ENCODE measurements around the gene TCF7.

The TCF7 gene

DNA sequence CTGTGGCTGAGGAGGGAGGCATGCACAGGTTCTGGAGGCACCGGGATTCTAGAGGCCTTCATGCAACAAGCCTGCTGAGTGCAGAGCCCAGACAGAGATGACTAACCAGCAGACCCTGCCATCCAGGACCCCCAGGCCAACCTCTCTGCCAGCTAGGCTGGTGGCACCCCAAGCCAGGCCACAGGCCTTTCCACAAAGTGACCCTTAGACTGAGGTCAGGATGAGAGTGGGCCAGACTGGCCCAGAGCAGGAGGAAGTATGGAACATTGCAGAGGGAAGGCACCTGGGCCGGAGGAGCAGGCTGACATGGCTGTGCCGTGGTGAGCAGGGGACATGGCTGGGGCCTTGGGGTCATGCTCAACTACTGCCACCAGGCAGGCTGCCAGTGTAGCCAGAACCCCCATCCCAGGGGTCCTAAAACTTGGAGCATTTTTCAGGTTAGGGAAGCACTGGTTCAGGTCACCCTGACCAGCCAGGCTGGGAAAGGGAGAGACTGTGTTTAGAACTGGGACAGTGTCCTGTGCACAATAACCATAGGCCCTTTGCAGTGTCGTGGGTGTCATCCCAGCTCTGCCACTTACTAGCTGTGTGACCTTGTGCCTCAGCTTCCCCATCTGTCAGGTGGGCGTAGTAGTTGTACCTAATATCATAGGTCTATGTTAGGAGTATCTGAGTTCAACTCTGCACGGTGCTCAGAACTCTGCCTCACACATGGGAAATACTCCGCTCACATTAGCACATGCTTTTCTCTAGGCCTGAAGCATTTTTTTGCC lies 17.3 kb downstream of the TCF7 start:
- no peak for DNase-seq

DNA sequence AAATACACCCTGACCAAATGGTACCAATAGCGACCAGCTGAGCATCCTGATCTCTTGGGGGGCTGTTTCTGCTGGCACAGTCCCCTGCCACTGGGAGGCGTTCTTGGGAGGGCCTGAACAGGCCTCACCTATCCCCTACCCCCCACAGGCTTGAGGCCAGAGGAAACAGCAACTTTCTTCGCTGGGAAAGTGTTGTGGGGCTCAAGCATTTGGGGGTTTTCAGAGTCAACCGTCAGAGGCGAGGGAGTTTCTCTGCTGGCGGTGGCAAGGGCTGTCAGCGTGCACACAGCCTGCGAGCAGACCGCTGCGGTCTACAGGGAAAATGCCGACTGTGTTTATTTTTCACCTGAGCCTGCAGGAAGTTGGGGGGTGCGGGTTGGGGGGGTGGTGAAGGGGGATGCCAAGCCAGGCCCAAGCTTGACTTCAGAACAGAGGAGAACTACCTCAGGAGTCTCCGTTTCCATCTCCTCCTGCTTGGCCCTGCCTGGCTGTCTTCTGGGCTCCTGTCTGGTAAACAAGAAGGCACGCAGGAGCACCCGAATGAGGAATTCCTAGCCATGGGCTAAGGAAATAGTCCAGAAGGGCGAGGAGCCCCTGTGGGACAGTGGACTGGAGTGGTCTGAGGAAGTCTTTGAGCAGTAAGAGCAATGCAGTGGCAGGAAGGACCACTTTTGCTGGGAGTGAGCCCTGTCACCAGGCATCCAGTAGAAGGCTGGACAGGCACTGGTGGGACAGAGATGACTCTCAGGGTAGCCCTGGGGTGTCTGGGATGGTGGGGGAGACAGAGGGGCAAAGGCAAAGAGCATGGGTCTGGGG lies 18.1 kb downstream of the TCF7 start:
- peak; percentile 81 for DNase-seq

DNA sequence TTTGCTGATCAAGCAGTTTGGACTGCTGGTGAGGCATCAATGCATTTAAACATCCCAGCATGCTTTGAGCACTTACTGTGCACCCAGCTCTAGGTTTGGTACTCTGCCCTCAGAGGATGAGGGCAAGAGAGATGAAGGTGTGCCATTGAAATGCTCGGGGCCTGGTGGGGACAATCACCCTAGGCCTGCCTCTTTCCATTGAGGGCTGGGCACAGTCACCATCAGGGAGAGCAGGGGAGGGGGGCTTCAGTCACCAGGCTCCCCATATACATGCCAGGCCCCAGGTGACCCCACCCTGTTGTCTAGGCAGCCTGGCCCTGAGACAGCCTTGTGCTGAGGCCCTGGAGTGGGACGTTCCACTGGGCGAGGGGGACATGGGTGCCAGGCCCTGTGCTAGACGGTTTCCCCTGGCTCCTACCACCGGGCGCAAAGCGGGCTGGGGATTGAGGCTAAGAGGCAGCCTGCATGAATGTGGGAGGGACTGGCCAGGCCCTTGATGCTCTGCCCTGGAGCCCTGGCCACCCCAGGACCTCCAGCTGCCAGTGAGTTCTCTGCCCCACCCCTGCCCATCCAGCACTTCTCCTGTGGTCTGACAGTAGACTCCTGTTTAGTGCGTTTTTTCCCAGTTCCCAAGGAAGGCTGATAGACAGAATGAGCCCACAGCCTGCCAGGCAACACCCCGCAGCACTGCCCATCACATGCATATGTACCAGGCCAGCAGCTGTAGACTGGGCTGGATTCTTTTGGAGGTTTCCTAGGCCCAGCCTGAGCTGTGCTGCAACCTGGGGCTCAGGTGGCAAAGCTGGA lies 18.9 kb downstream of the TCF7 start:
- peak; percentile 10 for DNase-seq

DNA sequence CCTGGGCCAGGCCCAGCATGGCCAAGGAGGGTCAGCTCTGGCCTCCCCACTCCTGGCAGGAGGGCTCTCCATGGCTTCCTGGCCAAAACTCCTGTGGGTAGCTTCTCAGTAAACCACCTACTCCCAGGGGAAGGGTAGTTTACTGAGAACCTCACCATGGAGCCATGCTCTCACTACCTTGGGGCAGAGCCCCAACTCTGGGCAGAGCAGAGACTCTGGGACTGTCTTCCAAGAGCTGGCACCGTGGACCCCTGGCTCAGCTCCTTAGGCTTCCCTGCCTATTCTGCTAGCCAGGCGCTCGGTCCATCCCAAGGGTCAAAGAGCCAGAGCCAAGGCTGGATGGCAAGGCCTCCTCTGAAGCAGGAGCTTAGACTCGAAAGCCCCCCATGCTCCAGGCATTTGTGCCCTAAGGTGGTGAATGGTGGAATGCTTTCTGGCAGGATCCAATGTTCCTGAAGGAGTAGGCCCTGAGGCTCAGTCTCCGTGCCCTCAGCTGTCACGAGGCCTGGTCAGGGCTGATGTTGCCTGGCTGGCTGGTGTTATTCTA lies 19.6 kb downstream of the TCF7 start:
- DNase-seq, result peak; percentile 1

DNA sequence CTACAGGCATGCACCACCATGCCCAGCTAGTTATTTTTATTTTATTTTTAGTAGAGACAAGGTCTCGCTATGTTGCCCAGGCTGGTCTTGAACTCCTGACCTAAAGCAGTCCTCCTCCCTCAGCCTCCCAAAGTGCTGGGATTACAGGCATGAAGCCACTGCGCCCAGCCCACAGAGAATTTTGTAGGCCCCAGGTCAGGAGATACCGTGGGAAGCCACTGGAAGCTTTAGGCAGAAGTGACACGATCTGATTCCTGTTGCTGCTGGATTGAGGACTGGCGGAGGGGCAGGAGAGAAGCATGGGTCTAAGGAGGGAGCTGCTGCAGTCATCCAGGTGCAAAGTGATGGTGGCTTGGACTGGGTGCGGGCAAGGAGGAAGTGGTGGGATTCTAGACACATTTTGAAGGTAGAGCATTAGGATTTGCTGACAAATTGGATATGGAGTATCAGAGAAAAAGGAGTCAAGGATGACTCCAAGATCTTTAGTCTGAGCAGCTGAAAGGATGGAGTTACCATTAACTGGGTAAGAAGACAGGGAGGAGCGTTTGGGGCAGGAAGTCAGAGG lies 20.7 kb downstream of the TCF7 start:
- no peak for DNase-seq

DNA sequence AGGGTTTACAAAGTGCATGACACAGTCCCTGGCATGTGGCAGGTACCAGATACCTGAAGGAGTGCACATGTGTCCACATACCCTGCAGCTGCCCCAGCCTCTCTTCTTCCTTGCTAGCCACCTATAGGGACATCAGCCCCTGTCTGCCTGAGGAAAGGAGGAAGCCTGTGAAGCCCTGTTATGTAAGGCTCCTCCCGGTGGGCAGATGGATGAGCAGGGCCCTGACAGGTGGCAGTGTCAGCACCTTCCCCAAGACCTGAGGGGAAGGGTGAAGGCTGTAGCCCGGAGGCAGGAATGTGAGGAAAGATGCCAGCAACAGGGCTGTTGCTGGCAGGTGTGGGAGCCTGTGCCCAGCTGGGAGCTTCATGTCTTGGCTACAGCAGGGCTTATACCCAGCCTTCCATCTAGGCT lies 21.7 kb downstream of the TCF7 start:
- no peak for DNase-seq

DNA sequence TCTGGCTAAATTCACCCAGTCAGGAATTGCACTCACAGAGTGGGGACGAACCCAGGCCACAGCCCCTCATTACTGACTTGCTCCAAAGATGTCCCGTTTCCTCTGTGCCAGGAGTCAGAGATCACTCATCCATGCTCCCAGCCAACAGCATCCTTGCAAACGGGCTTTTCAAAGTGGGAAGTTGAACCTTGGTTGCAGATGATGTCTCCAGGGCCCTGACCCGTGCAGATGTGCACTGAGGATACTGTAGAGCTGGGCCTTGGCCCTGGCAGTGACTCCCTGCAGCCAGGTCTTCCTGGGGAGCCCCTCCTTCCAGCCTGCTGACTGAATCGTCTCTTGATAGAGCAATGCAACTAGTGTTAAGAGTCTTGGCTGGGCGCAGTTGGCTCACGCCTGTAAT lies 22.3 kb downstream of the TCF7 start:
- DNase-seq, result no peak

DNA sequence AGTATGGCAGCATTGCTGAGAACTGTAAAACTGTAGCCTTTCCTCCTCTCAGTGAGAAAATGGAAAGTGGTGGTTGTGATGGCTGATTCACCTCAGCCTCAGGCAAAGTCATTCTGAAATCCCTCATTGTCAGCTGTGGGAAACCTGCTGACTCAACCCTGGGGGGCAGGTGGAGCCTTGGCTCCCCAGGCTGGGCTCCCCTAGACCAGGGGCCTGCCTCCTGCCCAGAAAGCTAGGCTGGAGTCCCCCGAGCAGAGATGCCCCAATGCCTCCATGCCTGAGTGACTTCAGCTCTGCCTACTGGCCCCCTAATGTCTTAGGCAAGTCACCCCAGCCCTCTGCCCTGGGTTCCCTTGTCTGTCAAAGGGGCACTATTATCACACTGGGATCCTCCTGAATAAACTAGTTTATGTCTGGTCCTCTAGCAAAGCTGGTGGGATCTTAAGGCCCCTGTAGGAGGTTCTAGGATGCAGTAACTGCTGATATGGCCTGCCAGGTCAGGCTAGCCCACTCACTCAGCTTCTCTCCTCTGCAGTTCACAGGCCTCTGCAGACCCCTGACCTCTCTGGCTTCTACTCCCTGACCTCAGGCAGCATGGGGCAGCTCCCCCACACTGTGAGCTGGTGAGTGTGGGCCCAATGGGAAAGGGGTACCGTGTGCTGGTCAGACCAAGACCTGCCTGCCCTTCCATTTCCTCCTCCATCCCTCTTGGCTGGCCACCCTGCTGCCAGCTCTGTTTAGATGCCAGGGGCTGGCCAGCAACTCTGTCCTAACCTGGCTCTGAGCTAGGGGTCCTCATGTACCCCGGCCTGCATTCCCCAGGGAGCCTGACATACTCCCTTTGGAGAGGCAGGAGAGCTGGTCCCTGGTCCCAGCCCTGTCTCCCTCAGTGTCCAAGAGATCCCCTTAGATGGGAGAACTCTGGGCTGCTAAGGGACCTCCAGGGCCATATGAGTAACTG lies 24.2 kb downstream of the TCF7 start:
- DNase-seq, result peak; percentile 84

DNA sequence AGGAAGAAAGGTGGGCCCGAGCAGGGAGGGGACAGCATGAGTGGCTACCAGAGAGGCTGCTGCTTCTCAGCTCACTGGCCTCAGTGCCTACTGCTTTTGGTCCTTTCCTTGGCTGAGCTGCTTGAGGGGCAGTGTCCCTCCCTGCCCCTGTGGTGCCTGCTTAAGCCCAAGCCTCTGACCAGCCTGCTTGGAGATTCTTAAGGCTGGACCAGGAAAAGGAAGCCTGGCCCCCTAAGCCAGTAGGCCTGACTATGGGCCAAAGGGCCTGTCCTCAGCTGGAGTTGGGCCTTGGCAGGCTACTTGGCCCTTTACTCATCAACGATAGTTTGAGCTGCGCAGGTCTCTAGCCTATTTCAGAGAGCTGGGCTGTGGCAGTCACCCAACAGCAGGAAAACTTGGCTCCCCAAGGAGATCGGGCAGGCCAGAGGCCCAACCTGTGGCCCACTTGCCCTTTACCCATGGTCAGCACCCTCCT lies 24.9 kb downstream of the TCF7 start:
- no peak for DNase-seq

DNA sequence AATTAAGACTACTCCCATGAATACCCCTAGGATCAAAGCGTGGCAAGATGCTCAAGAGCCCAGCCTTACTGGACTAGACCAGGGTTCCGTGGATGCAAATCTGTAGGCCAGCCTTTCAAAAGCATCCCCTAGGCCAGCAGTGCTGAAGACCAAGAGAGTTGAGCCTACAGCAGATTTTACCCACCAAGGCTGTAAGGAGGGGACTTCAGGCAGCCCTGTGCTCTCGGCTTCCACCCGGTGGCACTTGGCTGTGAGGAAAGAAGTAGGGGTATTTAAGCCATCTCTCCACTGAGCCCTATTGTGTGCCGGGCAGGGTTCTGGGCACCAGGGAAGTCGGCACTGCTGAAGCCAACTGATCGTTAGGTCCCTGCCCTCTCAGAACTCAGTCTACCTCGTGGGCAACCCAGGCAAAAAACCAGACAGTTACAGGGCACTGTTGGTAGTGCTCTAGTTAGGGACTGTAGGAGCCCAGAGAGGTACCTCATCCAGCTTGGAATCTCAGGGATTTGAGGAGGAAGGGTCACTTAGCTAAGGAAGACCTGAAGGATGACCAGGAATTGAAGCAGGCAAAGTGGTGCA lies 25.5 kb downstream of the TCF7 start:
- no peak for DNase-seq

DNA sequence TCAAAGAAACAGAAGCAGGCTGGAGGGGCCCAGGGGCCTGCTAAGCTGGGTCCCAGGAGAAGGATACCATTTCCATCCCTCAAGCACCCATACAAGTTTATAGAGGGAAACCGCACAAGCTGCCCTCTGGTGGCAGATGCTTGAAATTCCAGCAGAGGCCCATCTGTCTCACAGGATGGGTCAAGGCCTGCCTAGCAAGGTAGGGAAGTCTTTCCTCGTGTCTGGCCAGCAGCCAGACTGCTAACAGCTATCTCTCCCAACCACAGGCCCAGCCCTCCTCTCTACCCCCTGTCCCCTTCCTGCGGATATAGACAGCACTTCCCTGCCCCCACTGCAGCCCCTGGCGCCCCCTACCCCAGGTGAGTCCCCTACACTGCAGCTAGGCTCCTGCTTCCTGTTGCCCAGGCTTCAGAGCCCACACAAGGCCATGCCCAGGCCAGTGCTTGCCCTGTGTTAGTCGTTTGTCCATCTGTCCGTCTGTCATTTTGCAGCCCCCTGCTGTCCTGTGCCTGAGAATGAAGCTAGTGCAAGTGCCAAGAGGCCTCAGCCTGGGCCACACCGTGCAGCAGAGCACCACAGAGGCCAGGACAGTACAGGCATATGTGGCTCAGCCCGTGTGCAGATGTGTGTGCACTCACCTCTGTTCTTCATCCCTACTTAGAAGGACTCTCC lies 26.2 kb downstream of the TCF7 start:
- peak; percentile 77 for DNase-seq

DNA sequence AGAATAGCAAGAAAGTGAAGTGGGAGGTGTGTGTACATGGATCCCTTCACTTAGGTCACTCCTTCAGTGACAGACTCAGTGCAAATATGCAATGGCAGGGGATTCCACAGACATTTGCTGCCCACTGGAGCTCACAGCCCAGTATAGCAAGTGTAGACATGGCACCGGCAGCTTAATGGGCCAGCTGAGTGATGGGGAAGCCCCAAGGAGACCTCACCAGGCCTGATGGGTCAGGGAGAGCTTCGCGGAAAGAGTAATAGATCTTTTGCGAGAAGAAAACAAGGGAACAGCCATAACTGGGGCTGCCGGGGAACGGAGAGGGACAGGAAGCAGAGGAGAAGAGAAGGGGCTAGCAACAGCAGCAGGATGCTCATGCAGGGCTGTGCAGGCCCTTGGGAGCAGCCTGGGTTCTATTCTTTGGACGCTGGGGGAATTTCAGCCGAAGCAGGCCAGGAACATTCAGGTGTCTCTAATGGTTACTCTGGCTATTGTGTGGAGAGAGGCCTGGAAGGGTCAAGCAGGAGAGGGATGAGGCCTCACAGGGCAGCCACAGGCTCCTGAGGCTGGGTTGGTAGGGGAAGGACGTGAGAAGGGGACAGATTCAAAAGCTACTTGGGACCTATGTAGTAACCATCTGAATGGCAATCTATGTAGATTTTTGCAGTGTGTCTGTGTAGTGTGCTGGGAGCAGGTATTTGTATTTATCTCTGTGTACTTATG lies 27.0 kb downstream of the TCF7 start:
- no peak for DNase-seq

DNA sequence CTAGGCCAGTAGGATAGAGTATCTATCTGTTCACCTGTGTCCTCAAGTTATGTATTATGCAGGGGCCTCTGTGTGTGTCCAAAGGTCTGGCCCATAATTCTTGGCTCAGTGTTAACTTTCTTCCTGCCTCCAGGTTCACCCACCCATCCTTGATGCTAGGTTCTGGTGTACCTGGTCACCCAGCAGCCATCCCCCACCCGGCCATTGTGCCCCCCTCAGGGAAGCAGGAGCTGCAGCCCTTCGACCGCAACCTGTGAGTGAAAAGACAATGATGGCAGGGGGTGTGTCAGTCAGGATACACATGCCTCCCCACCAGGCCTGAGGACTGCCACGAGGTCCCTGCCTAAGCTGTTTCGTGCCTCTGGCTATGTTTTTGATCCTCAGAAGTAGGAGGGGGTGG lies 27.6 kb downstream of the TCF7 start:
- DNase-seq, result no peak

DNA sequence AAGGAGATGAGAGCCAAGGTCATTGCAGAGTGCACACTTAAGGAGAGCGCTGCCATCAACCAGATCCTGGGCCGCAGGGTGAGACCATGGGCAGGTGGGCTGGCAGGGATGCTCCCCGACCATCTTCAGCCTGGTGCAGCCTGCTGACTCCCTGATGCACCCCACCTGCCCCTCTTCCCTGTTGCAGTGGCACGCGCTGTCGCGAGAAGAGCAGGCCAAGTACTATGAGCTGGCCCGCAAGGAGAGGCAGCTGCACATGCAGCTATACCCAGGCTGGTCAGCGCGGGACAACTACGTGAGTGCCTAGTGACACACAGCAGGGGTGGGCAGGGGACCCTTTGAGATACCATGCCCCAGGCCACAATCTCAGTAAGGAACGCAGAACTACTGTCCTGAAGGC lies 28.3 kb downstream of the TCF7 start:
- DNase-seq, result no peak

DNA sequence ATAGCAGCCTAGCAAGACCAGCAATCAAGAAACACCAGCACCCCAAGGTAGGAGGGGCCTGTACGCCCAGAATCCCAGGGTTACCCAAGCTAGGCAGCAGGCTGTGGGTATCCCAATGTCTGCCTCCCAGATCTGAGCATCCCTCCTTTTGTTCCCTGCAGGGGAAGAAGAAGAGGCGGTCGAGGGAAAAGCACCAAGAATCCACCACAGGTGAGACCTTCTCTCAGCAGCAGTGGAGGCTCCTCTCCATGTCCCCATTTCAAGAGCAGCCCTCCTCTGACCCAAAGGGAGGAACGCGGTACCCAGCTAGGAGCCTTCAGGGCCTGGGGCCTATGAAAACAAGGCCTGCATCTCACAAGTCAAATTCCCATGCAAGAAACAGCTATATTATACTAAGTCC lies 28.9 kb downstream of the TCF7 start:
- no peak for DNase-seq

DNA sequence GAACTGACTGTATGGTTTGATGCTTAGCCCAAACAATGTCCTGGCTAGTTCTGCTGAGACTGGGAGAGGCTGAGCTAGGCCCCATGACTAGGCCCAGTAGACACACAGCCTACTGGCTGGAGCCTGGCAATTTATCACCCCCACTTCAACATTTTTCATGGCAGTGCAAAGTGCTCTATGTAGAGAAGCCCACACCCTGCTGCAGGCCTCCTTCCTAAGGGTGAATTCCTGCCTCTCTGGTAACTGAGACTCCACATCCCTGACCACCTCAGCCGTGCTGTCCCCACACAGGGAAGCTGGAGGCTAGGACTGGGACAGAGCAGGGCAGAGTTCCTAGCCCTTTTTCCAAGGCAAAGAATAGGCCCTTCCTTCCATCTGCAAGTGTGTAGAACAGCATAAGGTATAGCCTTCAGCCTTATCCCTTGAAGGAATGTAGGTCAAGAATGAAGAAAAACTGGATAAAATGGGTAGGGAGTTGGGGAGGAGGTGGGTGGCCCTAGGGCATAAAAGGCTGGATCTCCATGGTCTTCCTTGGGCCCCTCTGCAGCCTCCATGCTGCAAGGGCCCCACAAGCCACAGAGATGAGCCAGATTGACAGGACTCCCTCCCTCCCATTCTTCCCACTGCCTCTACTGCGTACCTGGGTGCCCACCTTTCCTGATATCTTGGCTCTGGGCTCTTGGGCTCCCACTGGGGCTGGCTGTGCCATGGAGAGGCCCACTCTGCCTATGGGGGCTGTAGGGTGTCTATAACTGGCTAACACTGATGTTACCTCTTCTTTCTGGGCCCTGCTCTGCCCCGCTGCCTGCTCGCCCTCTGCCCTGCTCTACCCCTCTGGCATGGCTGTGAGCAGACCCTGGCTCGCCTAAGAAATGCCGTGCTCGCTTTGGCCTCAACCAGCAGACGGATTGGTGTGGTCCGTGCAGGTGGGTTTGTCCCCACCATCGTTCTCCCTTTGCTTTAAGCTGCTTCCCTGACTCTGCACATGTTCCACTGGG lies 29.8 kb downstream of the TCF7 start:
- DNase-seq, result no peak

DNA sequence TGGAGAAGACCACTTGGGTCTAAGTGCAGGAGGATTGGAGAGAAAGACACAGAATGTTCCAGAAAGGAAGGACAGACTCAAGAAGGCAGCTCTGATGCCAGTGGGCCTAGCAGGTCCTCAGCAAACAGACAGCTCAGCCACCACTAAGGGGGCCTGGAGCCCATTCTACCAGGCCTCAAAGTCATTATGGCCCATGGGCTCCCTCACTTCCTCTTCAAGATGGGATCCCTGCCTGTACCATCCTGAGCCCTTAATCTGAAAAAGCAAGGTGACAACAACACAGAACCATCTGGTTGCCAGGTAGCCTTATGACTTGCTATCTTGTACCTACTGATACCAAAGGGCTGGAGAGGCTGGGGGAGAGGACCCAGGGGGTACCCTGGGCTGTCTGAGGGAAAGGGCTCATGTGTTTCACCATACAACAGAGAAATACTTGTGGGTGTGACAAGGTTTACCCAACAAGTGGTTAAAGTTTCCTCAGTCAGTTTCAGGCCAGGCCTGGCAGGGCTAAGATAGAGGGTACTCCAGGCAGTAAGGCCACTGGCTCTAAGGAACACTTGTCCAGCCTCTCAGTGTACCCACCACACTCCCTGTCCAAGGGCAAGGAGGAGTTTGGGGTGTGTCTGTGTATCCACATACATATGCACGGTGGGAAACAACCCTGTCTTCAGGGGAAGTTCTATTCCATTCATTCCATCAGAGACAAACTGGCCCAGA lies 30.7 kb downstream of the TCF7 start:
- DNase-seq, result no peak
